HG03575 (cell line): ENCODE data around the gene STRA6.

Source experiments
- ATAC-seq: cut with Tn5 transposase; IDR thresholded peaks from one replicate; pipeline ENCODE4 v1.9.1; 2021; ENCODE audit not compliant: unreplicated experiment, insufficient number of reproducible peaks, low FRiP score; ENCODE audit errors: extremely low read depth

Gene STRA6

GRCh38 chr15:74209560-74209958, 7.0 kb upstream of the STRA6 start:
- no peak for ATAC-seq

GRCh38 chr15:74208901-74209559, 6.4 kb upstream of the STRA6 start:
- ATAC-seq = no peak

- ATAC-seq = no peak
These were observed 5.9 kb upstream of the STRA6 start for GRCh38 chr15:74208496-74208895.

- ATAC-seq = no peak
These were observed 5.3 kb upstream of the STRA6 start for GRCh38 chr15:74207652-74208440.

- ATAC-seq = no peak
These were observed 4.3 kb upstream of the STRA6 start for GRCh38 chr15:74206801-74207281.

- no peak for ATAC-seq
These were observed 3.0 kb upstream of the STRA6 start for GRCh38 chr15:74205582-74205947.

- ATAC-seq = no peak
These were observed 1.4 kb upstream of the STRA6 start for GRCh38 chr15:74203914-74204431.

GRCh38 chr15:74201710-74202420, 722 bp downstream of the STRA6 start:
- no peak for ATAC-seq

GRCh38 chr15:74200871-74201419, 1.6 kb downstream of the STRA6 start:
- no peak for ATAC-seq

GRCh38 chr15:74200412-74200815, 2.2 kb downstream of the STRA6 start:
- ATAC-seq = no peak

- no peak for ATAC-seq
These were observed 3.3 kb downstream of the STRA6 start for GRCh38 chr15:74199297-74199652.

GRCh38 chr15:74197176-74197965, 5.2 kb downstream of the STRA6 start:
- no peak for ATAC-seq

- no peak for ATAC-seq
These were observed 6.4 kb downstream of the STRA6 start for GRCh38 chr15:74196175-74196574.

GRCh38 chr15:74194572-74195559, 7.7 kb downstream of the STRA6 start:
- ATAC-seq = no peak

GRCh38 chr15:74193905-74194304, 8.7 kb downstream of the STRA6 start:
- no peak for ATAC-seq

GRCh38 chr15:74193299-74193718, 9.3 kb downstream of the STRA6 start:
- no peak for ATAC-seq

- ATAC-seq = no peak
These were observed 9.8 kb downstream of the STRA6 start for GRCh38 chr15:74192751-74193150.

- no peak for ATAC-seq
These were observed 10.8 kb downstream of the STRA6 start for GRCh38 chr15:74191798-74192197.
